H1 (cell line): ENCODE measurements around the gene PCNA. TPM values are rescaled to one million over a fixed set of nuclear protein-coding genes. Genes with fewer than 3 reads are reported as not detected.

Source experiments
- ATF3 ChIP-seq: IDR thresholded peaks from 2 replicates; pipeline ENCODE4 v1.6.1; 2011; ENCODE audit warnings: low read depth, mild to moderate bottlenecking, low read length; ENCODE audit not compliant: insufficient read depth
- CBX5 ChIP-seq: fragments of 300-800, 300-1000 bp; sonication (generic); IDR thresholded peaks from 2 replicates; pipeline ENCODE4 v1.7.1; 2016; ENCODE audit warnings: antibody characterized with exemption, low read length, low read depth
- CBX8 ChIP-seq: fragments of 300-800, 300-1000 bp; sonication (generic); IDR thresholded peaks from 2 replicates; pipeline ENCODE4 v1.7.1; 2016; ENCODE audit warnings: low read depth, low read length, borderline replicate concordance
- SIN3A ChIP-seq, 2 experiments: IDR thresholded peaks in 1 of 2; conservative IDR thresholded peaks in 1 of 2; 2 replicates each; pipeline ENCODE4 v1.6.1; 2011 to 2012; ENCODE audit warnings: low read length in 2 of 2, improper control_type of control experiment in 1 of 2, low read depth in 1 of 2, mild to moderate bottlenecking in 1 of 2
- SIX5 ChIP-seq: IDR thresholded peaks from 2 replicates; pipeline ENCODE4 v1.6.1; 2011; ENCODE audit warnings: mild to moderate bottlenecking, low read depth, low read length
- polyA plus RNA-seq, 7 experiments: library from polyadenylated mRNA; depleted of rRNA in 3 of 7; stranded (reverse) in 5 of 7; unstranded in 2 of 7; fragments of >200 nt in 5 of 7; fragments of 200-250 nt in 2 of 7; gene quantifications; 1 replicate in 5 of 7; 2 replicates in 1 of 7; 4 replicates in 1 of 7; pipeline versions ENCODE4 v1.2.1 to v1.2.3, GENCODE V29; 2011 to 2013; ENCODE audit warnings: missing spikeins in 2 of 7, mixed read lengths in 2 of 7
- total RNA-seq: library from RNA; stranded (reverse); fragmentation: NEBNext Ultra II Directional; extraction: Animal tissue kit (Norgen Biotek cat#: 25700); gene quantifications from 2 replicates; pipeline ENCODE4 v1.2.1, GENCODE V29; 2021

PCNA gene
- total and polyA plus RNA-seq, 2 of the 8 experiments (the other 6 are each of a cell fraction or from before 2014, with no cell fraction given) = 290 to 737 TPM

GRCh38 chr20:5095931-5096330 lies 23.8 kb downstream of the PCNA start (continued):
- TF ChIP-seq CBX8 (no peak), CBX5 (no peak), SIN3A (conservative IDR thresholded peaks at IDR 0.05 in 1 of 2, IDR thresholded peaks at IDR 0.05 in 1 of 2; ENCODE audit: low read depth in 1 of 2, low read length in 2 of 2) (no peak), ATF3 (no peak), SIX5 (no peak)
